Upper lobe of left lung (tissue), 4 donors: Measurements from ENCODE around the gene OPRM1.

Experiments
- CTCF ChIP-seq, 6 experiments: fragments of 450-650 bp in 4 of 6; fragments of 200-600 bp in 2 of 6; sonication (generic) in 2 of 6; IDR thresholded peaks; one replicate each; pipeline ENCODE4 v1.5.1; 2016 to 2019; ENCODE audit warnings: antibody characterized with exemption in 6 of 6
- POLR2AphosphoS5 ChIP-seq, 2 donors: sonication (generic); formaldehyde crosslinking; IDR thresholded peaks; one replicate each; pipeline ENCODE4 v1.5.1; 2017; ENCODE audit warnings: antibody characterized with exemption in 2 of 2

- no peak for TF ChIP-seq CTCF (IDR thresholded peaks at IDR 0.05)
- TF ChIP-seq POLR2AphosphoS5 (IDR thresholded peaks at IDR 0.05) = no peak
Observed at GRCh38 chr6:154001494-154002285, 37.4 kb upstream of the OPRM1 start.
